NCI-H2196 (cell line): ENCODE results near the gene MED12L.
A peak's percentile ranks its signal among the peaks of the same experiment; 100 is the strongest.
"Not testable (repeated sequence)": the region's sequence is repeated elsewhere in the genome, so short reads cannot be mapped to it uniquely, and the experiment has no call there.

ENCODE experiments used
- DNase-seq: peaks from one replicate; lab custom pipeline; 2025; ENCODE audit not compliant: unreplicated experiment; lab: John Stamatoyannopoulos, UW

MED12L gene, protein sequence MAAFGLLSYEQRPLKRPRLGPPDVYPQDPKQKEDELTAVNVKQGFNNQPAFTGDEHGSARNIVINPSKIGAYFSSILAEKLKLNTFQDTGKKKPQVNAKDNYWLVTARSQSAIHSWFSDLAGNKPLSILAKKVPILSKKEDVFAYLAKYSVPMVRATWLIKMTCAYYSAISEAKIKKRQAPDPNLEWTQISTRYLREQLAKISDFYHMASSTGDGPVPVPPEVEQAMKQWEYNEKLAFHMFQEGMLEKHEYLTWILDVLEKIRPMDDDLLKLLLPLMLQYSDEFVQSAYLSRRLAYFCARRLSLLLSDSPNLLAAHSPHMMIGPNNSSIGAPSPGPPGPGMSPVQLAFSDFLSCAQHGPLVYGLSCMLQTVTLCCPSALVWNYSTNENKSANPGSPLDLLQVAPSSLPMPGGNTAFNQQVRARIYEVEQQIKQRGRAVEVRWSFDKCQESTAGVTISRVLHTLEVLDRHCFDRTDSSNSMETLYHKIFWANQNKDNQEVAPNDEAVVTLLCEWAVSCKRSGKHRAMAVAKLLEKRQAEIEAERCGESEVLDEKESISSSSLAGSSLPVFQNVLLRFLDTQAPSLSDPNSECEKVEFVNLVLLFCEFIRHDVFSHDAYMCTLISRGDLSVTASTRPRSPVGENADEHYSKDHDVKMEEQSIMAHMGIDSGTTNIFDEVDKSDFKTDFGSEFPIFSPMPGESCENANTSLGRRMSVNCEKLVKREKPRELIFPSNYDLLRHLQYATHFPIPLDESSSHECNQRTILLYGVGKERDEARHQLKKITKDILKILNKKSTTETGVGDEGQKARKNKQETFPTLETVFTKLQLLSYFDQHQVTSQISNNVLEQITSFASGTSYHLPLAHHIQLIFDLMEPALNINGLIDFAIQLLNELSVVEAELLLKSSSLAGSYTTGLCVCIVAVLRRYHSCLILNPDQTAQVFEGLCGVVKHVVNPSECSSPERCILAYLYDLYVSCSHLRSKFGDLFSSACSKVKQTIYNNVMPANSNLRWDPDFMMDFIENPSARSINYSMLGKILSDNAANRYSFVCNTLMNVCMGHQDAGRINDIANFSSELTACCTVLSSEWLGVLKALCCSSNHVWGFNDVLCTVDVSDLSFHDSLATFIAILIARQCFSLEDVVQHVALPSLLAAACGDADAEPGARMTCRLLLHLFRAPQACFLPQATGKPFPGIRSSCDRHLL (N-terminal part only)

DNA sequence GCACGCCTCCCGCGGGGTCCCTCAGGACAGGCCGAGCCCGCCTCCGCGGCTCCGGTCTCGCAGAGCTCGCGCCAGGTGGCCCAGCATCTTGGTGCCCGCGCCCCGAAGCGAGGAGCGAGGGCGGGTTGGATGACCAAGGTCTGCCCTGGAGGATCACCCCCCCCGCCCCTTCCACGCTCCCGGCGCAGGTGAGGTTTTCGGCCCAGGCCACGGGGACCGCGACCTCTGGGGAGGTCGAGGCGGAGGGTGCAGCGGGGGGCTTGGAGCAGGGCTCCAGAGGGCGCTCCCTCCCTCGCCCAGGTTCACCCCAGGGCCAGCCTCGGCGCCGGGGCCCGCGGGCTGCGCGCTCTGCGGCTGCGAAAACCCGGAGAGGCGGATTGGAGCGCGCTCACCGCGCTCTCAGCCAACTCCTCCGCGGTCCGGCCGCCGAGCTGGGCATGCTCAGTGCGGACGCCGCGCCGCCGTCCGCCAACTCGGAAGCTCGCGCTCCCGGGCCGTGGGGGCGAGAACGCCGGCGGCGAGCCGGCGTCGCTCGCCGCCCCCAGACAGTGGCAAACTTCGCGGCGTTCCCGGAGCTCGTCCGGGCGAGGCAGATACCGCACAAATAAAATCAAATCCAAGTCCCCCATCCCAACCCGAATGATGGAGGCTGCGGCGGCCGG is at the start of gene MED12L:
Gene MED12L (plus strand): TSS at position 438 of the 662 bp plus-strand sequence. CDS start 1,263 bp downstream, outside the sequence.
- peak; percentile 78 for DNase-seq

DNA sequence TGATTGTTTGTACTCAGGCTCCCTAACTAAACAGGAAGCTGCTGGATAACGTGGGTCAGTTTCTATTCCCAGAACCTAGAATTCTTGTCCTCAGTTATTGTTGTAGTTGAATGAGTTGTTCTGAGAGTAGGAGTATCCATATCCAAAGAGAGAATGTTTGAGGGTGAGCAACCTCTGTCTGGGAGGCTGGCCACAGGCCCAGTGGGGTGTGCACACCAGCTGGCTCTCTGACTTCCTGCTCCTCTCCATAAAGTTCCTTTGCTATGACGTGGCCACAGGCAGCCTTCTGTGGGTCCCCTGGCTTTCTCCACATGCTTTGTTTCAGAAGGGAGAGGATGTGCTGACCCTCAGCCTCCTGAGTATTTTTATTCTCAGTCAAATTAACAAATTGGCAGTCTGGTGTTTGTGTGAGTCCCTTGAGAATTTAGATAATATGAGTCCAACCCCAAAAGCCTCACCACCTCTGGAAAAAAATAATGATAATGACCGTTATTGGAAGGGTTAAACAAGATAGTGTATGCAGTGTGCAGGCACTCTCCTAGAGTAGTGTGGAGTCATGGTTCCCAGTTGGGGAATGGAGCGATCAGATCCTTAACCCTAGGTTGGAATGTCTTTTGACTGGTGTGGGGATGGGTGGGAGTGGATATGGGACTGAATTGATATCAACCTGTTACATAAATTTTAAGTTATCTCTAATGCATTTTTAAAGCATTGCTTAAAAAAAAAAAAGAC is 47.6 kb upstream of the MED12L start:
- no peak for DNase-seq

DNA sequence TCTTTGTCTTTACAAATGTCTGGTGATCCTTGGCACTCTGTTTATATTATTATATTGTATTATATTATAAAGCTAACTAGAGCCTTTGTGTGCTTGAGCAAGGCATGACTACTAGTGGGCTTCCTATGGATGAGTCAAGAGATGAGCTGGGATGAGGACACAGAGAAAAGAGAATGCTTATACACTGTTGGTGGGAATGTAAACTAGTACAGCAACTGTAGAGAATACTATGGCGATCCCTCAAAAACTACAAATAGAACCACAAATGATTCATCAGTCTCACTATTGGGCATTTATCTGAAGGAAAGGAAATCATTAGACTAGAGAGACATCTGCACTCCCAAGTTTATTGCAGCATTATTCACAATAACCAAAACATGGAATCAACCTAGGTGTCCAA is 40.8 kb upstream of the MED12L start:
- DNase-seq = no peak

DNA sequence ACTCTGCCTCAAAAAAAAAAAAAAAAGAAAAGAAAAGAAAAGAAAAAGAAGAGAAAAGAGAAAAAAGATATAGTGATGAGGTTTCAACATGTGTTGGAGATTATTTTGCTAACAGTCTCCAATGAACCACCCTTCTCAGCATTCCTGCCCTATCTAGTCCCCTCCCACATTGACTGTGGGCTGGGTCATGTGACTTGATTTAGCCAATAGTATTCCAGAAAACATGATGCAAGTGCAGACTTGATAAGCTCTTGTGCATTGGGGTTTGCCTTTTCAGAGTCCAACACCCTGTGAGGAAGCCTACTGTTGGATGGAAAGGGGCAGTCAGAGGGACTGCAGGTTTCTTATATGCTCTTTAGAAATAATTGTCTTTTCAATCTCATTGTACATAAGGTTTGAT is 37.8 kb upstream of the MED12L start:
- no peak for DNase-seq

DNA sequence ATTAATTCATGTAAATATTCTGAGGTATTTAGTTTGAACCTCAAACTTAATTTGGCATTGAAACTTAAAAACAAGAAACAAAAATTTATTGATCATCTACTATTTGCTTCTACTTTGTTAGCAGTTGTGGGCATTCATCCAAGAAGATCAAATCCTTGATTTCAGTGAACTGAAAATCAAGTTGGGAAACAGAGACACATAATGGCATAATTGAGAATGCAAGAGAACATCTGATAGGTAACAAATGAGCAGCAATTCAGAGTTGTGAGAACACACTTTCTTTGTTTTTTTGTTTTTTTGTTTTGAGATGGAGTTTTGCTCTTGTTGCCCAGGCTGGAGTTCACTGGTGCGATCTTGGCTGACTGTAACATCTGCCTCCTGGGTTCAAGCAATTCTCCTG is 33.9 kb upstream of the MED12L start:
- DNase-seq = no peak

DNA sequence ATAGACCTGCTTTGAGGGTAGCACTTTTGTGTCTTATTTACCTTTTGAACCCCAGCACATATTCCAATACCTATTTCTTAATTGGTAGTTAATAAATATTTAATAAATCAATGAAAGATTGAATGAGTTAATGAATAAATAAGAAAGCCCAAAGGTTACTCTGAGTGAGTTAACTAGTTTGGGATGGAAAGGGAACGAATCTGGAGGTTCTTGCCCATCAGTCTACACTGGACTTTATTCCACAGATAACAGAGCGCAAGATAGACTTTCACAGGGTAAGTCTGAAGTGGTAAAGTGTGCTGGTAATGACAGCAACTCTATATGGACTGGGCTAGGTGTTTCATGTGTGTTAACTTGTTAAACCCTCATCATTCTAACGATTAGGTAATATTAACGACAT is 33.1 kb upstream of the MED12L start:
- DNase-seq = no peak

DNA sequence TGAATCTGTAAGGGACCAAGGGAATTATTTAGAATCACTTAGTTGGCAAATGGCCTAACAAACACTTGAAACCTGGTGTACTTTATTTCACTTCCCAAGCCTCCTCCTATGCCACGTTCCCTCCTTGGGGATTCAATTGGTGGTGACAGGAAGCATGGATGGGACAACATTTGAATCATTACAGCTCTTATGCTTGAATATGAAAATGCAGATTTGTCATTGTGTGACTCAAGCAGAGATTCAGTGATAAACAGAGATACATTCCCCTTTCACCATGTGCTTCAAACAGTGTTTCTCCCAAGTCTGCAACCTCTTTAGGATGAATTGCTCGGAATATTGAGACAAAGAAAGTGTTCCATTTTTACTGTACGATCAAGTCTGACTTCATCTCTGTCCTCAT is 32.7 kb upstream of the MED12L start:
- no peak for DNase-seq

DNA sequence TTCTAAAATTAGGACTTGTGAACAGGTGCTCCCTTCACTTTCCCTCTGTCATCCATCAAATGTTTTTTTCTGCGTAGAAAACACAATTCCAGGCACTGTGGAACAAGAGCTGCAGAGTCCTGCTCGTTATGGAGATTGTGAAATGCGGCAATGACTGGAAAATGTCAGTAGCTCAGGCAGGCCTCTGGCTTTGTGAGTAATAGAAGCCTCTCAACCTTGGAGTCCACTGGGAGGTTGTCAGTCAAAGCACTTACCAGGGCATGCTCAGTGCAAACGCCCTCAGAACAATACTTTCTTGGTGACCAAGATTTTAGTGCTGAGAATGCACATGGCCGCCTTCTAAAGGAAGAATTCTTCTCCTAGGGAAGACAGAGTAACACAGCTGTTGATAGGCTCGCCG is 26.7 kb upstream of the MED12L start:
- no peak for DNase-seq

DNA sequence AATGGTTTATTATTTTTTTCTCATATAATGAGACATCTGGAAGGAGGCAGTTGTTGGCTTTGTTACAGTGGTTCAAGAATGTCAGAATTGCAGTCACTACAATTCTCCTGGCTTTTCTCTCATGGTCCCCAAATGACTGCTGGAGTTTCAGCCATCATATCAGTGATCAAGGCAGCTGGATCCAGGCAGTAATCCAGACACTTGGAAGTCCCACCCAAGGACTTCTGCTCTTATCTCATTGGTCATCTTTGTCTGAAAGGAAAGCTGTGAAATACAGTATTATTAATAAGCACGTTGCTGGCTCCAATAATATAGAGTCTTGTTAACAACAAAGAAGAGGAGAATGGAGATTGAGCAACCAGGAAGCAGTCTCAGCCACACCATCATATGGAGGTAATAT is 22.9 kb upstream of the MED12L start:
- no peak for DNase-seq

DNA sequence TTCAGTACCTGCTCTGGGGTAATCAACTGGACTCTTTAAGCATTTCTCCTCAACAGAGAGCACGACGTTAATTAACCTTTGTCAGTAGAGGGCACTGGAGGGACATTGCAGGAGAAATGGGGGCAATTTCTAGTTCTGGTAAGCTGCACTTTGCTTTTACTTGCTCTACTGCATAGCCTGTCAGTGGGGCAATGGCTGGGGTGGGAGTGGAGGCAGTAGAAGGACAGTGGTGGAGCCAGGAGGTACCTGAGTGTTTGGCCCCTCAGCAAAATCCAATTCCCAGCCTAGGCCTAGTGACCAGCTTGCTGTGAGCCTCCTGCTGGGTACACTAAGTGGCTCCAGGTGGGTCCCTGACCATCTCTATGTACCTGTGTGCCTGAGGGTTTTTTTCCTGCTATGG is 18.3 kb upstream of the MED12L start:
- DNase-seq = no peak

DNA sequence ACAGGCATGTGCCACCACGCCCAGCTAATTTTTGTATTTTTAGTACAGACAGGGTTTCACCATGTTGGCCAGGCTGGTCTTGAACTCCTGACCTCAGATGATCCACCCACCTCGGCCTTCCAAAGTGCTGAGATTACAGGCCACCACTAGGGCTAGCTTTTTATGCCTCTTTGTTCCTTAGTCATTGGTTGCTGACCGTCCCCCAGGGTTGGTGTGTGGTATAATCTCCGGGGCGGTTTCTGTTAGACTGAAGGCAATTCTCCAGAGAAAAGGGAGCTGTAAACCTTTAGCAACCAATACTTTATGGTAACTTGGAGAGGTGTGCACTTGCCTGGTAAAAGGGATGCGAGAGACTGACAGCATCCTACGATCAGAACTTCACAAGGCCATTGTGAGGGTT is 12.6 kb upstream of the MED12L start:
- DNase-seq = not testable (repeated sequence)

DNA sequence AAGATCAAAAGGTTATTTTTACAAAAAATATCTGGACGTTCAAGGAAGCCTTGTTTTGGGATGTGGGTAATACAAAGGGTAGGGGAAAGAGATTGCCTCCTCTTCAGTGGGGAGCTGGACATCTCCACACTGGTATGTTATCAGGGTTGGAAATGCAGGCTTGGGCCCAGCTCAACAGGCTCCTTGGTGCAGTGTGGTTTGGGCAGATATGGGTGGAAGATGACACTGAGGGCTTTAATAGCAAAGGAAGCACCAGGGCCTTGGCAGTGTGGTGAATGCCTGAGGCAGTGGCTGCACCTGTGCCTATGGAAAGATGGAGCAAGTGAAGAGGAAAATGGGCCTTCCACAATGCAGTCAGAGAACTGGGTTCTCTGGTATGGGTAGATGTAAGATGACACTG is 11.2 kb upstream of the MED12L start:
- no peak for DNase-seq

DNA sequence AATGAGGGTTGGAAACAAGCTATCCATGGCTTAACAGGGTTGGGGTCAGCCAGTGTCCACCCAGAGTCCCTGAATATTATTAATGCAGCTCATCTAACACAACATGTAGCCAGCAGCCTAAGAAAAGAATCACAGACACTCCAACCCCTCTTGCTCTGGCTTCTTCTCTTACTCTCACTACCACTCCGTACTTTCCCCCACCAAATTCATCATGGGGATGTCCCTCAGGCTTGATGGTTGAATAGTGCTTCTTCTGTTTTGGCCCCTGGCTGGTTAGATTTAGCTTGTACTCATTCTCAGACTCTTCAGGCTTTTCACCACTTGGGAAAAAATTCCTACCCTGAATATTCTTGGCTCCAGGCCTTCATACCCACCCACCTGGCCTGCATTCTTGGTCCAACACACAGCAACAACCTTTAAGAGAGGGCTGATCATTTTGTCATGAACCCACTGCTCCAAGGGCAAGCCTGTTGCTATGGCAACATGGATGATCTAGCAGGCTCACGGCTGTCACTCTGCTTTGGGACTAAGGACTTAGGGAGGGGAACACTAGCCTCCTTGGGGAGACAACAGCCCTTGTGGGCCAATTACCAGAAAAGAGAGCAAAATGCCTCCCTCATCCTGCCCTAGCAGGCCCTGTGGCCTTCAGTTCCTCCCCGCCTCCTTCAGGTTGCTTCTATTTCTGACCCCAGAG is 9.4 kb upstream of the MED12L start:
- DNase-seq = no peak

DNA sequence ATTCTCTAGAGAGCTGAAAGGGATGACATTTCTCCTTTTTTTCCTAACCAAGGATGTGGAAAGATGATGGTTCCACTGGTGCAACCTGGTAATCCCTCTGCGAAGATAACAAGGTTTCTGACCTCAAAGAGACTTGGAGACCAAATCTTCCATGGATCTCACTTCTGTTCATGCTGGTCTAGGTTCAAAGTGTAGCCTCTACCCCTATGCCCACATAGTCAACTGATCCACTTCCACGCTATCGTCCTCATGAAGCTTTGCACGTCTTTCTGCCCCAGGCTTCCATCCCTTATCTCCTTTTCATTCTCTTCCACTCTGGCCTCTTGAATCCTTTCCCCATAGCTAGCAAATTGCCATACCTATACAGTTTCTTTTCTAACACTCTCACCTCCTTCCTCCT is 8.8 kb upstream of the MED12L start:
- no peak for DNase-seq

DNA sequence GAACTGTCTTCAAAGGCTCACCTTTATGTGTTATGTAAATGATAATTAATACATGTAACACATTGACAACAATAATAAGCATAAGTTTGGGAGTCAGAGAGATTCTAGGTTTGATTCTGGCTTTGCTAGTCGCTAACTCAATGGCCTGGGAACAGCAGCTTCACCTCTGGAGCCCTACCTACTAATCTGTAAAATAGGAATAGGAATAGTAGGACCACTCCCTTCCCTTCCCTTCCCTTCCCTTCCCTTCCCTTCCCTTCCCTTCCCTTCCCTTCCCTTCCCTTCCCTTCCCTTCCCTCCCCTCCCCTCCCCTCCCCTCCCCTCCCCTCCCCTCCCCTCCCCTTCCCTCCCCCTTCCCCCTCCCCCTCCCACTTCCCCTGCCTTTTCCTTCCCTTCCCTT is 4.4 kb upstream of the MED12L start:
- DNase-seq = not testable (repeated sequence)

DNA sequence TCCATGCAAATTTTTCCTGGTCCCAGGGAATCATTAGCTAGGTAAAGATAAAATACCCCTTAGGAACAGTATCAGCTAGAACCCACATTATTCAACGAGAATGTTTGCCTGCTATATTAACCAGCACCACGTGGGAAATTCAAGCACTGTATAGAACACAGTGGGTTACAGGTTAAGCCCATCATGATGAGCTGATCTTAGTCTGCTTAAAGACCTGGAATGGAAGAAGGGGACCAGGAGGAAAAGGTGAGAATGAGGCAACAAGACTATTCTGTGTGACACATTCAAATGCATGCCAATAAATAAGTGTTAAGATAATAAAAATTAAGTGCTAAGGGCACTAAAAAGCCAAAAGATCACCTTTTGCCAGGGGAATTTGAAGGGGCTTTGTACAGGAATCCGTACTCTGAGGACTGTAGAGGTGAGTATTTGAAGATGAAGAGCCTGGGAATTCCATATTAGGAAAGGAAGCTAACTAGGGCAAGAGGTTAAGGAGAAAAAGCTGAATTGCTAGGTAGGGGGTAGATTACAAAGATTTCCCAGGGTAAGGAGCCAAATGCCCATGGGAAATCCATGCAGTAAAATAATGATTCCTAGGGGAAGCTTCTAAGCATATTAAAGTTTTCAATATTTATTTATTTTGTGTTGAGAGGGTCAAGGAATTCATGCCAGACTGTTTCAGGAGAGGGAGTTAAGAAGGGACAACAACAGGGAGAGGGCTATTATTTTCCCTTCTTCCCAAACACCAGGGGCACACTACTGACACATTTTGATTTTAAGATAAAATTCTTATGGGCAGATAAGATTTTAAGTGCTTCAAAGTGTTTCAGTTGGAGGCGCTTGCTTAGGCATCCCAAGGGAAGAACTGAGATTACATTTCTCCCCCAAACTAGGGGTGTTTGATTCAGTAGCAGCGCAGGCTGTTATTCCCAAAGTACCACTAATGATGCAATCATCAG is 2.3 kb upstream of the MED12L start:
- DNase-seq = no peak

DNA sequence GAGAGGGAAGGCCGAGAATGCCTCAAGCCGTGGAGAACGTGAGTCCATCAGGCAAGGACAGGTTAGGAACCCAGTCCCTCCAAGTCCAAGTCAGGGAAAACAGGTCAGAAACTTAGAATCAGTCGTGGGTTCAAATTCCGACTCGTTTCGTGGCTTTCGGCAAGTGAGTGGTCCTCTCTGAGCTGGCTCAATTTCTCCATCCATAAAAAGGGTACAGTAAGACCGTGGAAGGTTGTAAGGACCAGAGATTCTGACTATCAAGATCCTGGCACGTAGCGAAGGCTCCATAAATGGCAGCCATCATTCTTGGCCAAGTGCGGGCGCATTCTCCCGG is 604 bp upstream of the MED12L start:
- no peak for DNase-seq

DNA sequence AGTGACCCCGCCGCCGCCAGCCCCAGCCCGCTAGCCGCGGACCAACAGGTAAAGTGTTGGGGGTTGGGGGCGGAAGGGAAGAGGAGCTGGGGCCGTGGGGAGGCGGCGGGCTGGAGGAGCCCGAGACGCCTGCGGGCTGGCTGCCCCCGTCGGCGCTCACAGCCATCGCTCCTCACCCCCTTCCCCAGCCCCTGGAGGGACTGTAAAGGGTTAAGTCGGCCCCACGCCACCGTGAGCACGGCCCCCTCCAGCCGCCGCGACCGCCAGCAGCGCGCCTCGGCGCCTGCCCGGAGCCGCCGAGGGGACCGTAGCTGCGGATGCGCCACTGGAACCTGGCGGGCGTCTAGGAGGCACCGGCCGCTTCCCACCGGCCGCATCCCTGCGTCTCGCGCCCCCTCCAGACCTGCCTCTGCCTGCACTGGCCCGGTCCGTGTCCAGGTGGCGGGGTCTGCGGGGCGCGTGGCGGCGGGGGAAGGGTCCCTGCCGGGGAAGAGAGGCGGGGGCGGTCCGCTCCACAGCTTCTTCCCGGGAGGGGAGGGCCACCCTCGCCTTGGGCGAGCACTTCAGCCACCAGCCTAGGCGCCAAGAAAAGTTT is 522 bp downstream of the MED12L start:
- DNase-seq = no peak
